Muscle of leg (tissue), 11 donors: ENCODE measurements around the gene SSNA1. TPM values are rescaled to one million over a fixed set of nuclear protein-coding genes. Genes with fewer than 3 reads are reported as not detected.

Source experiments
- DNase-seq: peaks from one replicate; pipeline ENCODE4 v3.0.0; 2013
- H3K27ac ChIP-seq: one replicate; pipeline ENCODE4 v1.5.1; 2013; ENCODE audit warnings: mild to moderate bottlenecking, low read length, control low read depth
- H3K27me3 ChIP-seq: one replicate; pipeline ENCODE4 v1.6.1; 2013; ENCODE audit warnings: low read length; ENCODE audit not compliant: control insufficient read depth, insufficient read depth
- H3K36me3 ChIP-seq: one replicate; pipeline ENCODE4 v1.6.1; 2013; ENCODE audit warnings: low read length; ENCODE audit not compliant: control insufficient read depth, insufficient read depth
- H3K4me1 ChIP-seq: one replicate; pipeline ENCODE4 v1.6.1; 2013; ENCODE audit warnings: low read length; ENCODE audit not compliant: control insufficient read depth, insufficient read depth
- H3K4me3 ChIP-seq: one replicate; pipeline ENCODE4 v1.5.1; 2013; ENCODE audit warnings: low read length, control low read depth
- H3K9me3 ChIP-seq: replicated peaks from 2 replicates; pipeline ENCODE4 v1.6.1; 2013; ENCODE audit warnings: low read depth, low read length; ENCODE audit not compliant: control insufficient read depth
- WGBS: methylation state at CpG from one replicate; pipeline ENCODE4 v1.1.5; 2013; ENCODE audit warnings: missing lambda C conversion rate; ENCODE audit not compliant: insufficient coverage; 5-methylcytosine and 5-hydroxymethylcytosine counted together
- polyA plus RNA-seq, 8 donors: library from polyadenylated mRNA; unstranded; fragments of 120-200 nt; gene quantifications; one replicate each; pipeline versions ENCODE4 v1.2.1 to v1.2.3, GENCODE V29; 2013; ENCODE audit warnings: inconsistent platforms in 1 of 8, low replicate concordance in 1 of 8; ENCODE audit not compliant: insufficient read length in 8 of 8, insufficient read depth in 1 of 8
- total RNA-seq: library from RNA; stranded (reverse); fragments of 120-200 nt; gene quantifications from one replicate; pipeline ENCODE4 v1.2.4, GENCODE V29; 2013

Gene SSNA1
- total and polyA plus RNA-seq, 9 donors, result 52.9 to 71.5 (median 67.7) TPM

GRCh38 chr9:137213160-137214060 lies 24.9 kb downstream of the SSNA1 start:
- H3K4me1 ChIP-seq, result peaks cover 4% of the 10 kb centered on the region
- 82% methylated on average over 49 of the region's 49 CpGs for WGBS
- H3K27ac ChIP-seq, result no peak overlapping the region
- no peak overlapping the region for H3K4me3 ChIP-seq
- H3K9me3 ChIP-seq, result no peaks in the 10 kb centered on the region
- peaks cover 31% of the 10 kb centered on the region for H3K36me3 ChIP-seq
- H3K27me3 ChIP-seq, result no peaks in the 10 kb centered on the region
- DNase-seq, result no peak

- no peak for DNase-seq
- WGBS, result 89% methylated on average over 15 of the region's 19 CpGs
These were observed 26.1 kb downstream of the SSNA1 start for GRCh38 chr9:137214620-137215019.

GRCh38 chr9:137215196-137215986 lies 26.9 kb downstream of the SSNA1 start:
- Histone ChIP-seq H3K27ac (no peak overlapping the region), H3K27me3 (no peaks in the 10 kb centered on the region), H3K4me1 (peaks cover 6% of the 10 kb centered on the region), H3K4me3 (no peak overlapping the region), H3K9me3 (no peaks in the 10 kb centered on the region), H3K36me3 (peaks cover 22% of the 10 kb centered on the region)
- no peak for DNase-seq
- WGBS, result 91% methylated on average over 20 of the region's 22 CpGs

More at GRCh38 chr9:137214620-137215019, 26.1 kb downstream of the SSNA1 start:
- peaks cover 25% of the 10 kb centered on the region for H3K36me3 ChIP-seq
- H3K4me1 ChIP-seq, result peaks cover 4% of the 10 kb centered on the region
- no peaks in the 10 kb centered on the region for H3K9me3 ChIP-seq
- no peaks in the 10 kb centered on the region for H3K27me3 ChIP-seq
- H3K27ac ChIP-seq, result no peak overlapping the region
- no peak overlapping the region for H3K4me3 ChIP-seq

GRCh38 chr9:137216188-137216965 lies 27.9 kb downstream of the SSNA1 start:
- no peaks in the 10 kb centered on the region for H3K27me3 ChIP-seq
- H3K4me3 ChIP-seq, result no peak overlapping the region
- no peaks in the 10 kb centered on the region for H3K9me3 ChIP-seq
- H3K27ac ChIP-seq, result no peak overlapping the region
- peaks cover 6% of the 10 kb centered on the region for H3K4me1 ChIP-seq
- peaks cover 22% of the 10 kb centered on the region for H3K36me3 ChIP-seq
- WGBS, result 88% methylated on average over 30 of the region's 30 CpGs
- DNase-seq, result no peak

GRCh38 chr9:137217276-137218211 lies 29.1 kb downstream of the SSNA1 start:
- no peak for DNase-seq
- Histone ChIP-seq H3K4me3 (no peak overlapping the region), H3K4me1 (peaks cover 12% of the 10 kb centered on the region), H3K27ac (no peak overlapping the region), H3K9me3 (no peaks in the 10 kb centered on the region), H3K36me3 (peaks cover 22% of the 10 kb centered on the region), H3K27me3 (peaks cover 3% of the 10 kb centered on the region)
- 58% methylated on average over 35 of the region's 36 CpGs for WGBS

GRCh38 chr9:137218212-137218753 lies 29.8 kb downstream of the SSNA1 start:
- Histone ChIP-seq H3K36me3 (peaks cover 22% of the 10 kb centered on the region), H3K4me3 (no peak overlapping the region), H3K9me3 (no peaks in the 10 kb centered on the region), H3K4me1 (peaks cover 18% of the 10 kb centered on the region), H3K27ac (no peak overlapping the region), H3K27me3 (peaks cover 3% of the 10 kb centered on the region)
- DNase-seq, result no peak
- WGBS, result 91% methylated on average over 30 of the region's 30 CpGs

- H3K27me3 ChIP-seq, result peaks cover 3% of the 10 kb centered on the region
These were observed 30.3 kb downstream of the SSNA1 start for GRCh38 chr9:137218754-137219271.

GRCh38 chr9:137219757-137220316 lies 31.4 kb downstream of the SSNA1 start:
- Histone ChIP-seq H3K4me3 (no peak overlapping the region), H3K36me3 (peaks cover 16% of the 10 kb centered on the region), H3K27ac (no peak overlapping the region), H3K4me1 (peaks cover 24% of the 10 kb centered on the region), H3K9me3 (no peaks in the 10 kb centered on the region), H3K27me3 (peaks cover 3% of the 10 kb centered on the region)
- 88% methylated on average over 10 of the region's 10 CpGs for WGBS
- no peak for DNase-seq

More at GRCh38 chr9:137218754-137219271, 30.3 kb downstream of the SSNA1 start:
- H3K4me3 ChIP-seq, result no peak overlapping the region
- peaks cover 20% of the 10 kb centered on the region for H3K4me1 ChIP-seq
- H3K9me3 ChIP-seq, result no peaks in the 10 kb centered on the region
- DNase-seq, result no peak
- no peak overlapping the region for H3K27ac ChIP-seq
- H3K36me3 ChIP-seq, result peaks cover 22% of the 10 kb centered on the region
- WGBS, result 75% methylated on average over 9 of the region's 12 CpGs
